ENCODE measurements around the gene PDLIM7. TPM values are rescaled to one million over a fixed set of nuclear protein-coding genes. Genes with fewer than 3 reads are reported as not detected.

Gene PDLIM7
- polyA plus RNA-seq, 1 donor from 2014 or later, result 21.0 TPM

DNA sequence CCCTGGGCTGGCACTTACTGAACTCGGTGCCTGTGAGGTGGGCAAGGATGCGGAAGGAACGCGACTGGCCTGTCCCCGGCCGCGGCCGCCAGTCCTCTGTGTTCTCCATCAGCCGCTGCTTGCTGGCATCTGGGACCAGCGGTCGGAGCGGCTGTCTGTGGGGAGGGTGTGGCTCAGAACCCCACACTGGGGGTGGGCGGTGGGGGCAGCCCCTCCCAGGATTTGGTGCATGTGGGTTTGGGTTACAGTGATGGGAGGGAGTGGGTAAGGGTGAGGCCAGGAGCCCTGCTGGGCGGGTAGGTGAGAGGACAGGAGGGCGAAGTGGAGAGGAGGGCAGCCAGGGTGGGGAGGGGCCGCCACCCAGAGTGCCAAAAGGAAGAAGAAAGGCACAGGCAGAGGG lies 6.4 kb downstream of the PDLIM7 start:
- H3F3A ChIP-seq (ENCODE audit: insufficient read depth, low read length, poor library complexity, severe bottlenecking), result no peaks in the 10 kb centered on the region
- H3K9me3 ChIP-seq (ENCODE audit: low read length), result no peaks in the 10 kb centered on the region
- no peaks in the 10 kb centered on the region for H4K20me1 ChIP-seq (ENCODE audit: insufficient read depth)
- H3K79me2 ChIP-seq (replicated peaks; ENCODE audit: insufficient read depth, low read length), result peaks cover 6% of the 10 kb centered on the region
- no peaks in the 10 kb centered on the region for H3K9me2 ChIP-seq (ENCODE audit: insufficient read depth, low read length)
- H3K4me2 ChIP-seq (ENCODE audit: low read length), result no peak overlapping the region
- H3K9ac ChIP-seq (ENCODE audit: low read length), result no peak overlapping the region
- no peak overlapping the region for H2AFZ ChIP-seq (ENCODE audit: low read depth, low read length)
- no peaks in the 10 kb centered on the region for H3K36me3 ChIP-seq (ENCODE audit: insufficient read depth, low read length)
- TF ChIP-seq MXI1 (conservative IDR thresholded peaks at IDR 0.05; ENCODE audit: poor library complexity, severe bottlenecking) (no peak), EZH2 (IDR thresholded peaks at IDR 0.05; ENCODE audit: borderline replicate concordance, insufficient read depth, low read length, poor library complexity, severe bottlenecking) (no peak), EP300 (conservative IDR thresholded peaks at IDR 0.05; ENCODE audit: poor library complexity, severe bottlenecking) (no peak), SMC3 (conservative IDR thresholded peaks at IDR 0.05; ENCODE audit: poor library complexity) (no peak), TAF1 (IDR thresholded peaks at IDR 0.05; ENCODE audit: low read depth) (no peak), RAD21 (conservative IDR thresholded peaks at IDR 0.05) (no peak), POLR2AphosphoS5 (IDR thresholded peaks at IDR 0.05) (no peak)
- TF ChIP-seq, protein P1, sequence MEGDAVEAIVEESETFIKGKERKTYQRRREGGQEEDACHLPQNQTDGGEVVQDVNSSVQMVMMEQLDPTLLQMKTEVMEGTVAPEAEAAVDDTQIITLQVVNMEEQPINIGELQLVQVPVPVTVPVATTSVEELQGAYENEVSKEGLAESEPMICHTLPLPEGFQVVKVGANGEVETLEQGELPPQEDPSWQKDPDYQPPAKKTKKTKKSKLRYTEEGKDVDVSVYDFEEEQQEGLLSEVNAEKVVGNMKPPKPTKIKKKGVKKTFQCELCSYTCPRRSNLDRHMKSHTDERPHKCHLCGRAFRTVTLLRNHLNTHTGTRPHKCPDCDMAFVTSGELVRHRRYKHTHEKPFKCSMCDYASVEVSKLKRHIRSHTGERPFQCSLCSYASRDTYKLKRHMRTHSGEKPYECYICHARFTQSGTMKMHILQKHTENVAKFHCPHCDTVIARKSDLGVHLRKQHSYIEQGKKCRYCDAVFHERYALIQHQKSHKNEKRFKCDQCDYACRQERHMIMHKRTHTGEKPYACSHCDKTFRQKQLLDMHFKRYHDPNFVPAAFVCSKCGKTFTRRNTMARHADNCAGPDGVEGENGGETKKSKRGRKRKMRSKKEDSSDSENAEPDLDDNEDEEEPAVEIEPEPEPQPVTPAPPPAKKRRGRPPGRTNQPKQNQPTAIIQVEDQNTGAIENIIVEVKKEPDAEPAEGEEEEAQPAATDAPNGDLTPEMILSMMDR (IDR thresholded peaks at IDR 0.05; ENCODE audit: poor library complexity, severe bottlenecking), result no peak
- H3K27me3 ChIP-seq (ENCODE audit: insufficient read depth, low read depth, low read length), result no peaks in the 10 kb centered on the region
- H3K27ac ChIP-seq (ENCODE audit: low read length), result no peak overlapping the region
- no peak overlapping the region for H3K4me3 ChIP-seq (ENCODE audit: low read length)

DNA sequence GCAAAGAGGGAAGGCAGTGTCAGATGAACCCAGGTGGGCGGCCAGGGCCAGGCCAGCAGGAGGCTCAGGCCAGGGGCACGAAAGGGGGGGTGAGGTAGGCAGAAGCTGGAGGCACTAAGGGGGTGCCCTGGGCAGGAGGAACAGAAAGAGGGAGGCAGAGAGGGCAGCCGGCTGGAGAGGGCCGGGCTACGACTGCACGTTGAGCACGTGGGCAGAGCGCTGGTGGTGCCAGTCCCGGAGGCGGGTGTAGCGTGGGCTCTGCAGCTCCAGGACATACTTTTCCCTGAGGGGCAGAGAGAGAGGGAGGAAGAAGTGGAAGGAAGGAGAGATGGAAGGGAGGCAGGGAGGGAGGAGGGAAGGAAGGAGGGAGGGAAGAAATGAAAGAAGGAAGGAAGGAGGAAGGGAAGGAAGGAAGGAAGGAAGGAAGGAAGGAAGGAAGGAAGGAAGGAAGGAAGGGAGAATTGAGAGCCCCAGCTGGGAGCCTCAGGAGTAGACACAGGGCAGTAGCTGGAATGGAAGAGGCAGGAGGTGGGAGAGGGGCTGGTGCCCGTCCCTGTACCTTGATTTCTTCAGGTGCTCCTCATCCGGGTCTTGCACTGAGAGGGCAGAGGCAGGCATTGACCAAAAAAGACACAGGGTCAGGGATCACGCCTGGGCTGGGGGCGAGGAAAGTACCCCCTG lies 7.0 kb downstream of the PDLIM7 start:
- TF ChIP-seq, protein P1 (IDR thresholded peaks at IDR 0.05; ENCODE audit: poor library complexity, severe bottlenecking), result no peak
- TF ChIP-seq MXI1 (conservative IDR thresholded peaks at IDR 0.05; ENCODE audit: poor library complexity, severe bottlenecking), result no peak
- TF ChIP-seq SMC3 (conservative IDR thresholded peaks at IDR 0.05; ENCODE audit: poor library complexity), result no peak
- TF ChIP-seq EZH2 (IDR thresholded peaks at IDR 0.05; ENCODE audit: borderline replicate concordance, insufficient read depth, low read length, poor library complexity, severe bottlenecking), result no peak
- no peak for TF ChIP-seq POLR2AphosphoS5 (IDR thresholded peaks at IDR 0.05)
- no peak for TF ChIP-seq TAF1 (IDR thresholded peaks at IDR 0.05; ENCODE audit: low read depth)
- TF ChIP-seq EP300 (conservative IDR thresholded peaks at IDR 0.05; ENCODE audit: poor library complexity, severe bottlenecking), result no peak
- no peak for TF ChIP-seq RAD21 (conservative IDR thresholded peaks at IDR 0.05)
- TF ChIP-seq, protein P2, sequence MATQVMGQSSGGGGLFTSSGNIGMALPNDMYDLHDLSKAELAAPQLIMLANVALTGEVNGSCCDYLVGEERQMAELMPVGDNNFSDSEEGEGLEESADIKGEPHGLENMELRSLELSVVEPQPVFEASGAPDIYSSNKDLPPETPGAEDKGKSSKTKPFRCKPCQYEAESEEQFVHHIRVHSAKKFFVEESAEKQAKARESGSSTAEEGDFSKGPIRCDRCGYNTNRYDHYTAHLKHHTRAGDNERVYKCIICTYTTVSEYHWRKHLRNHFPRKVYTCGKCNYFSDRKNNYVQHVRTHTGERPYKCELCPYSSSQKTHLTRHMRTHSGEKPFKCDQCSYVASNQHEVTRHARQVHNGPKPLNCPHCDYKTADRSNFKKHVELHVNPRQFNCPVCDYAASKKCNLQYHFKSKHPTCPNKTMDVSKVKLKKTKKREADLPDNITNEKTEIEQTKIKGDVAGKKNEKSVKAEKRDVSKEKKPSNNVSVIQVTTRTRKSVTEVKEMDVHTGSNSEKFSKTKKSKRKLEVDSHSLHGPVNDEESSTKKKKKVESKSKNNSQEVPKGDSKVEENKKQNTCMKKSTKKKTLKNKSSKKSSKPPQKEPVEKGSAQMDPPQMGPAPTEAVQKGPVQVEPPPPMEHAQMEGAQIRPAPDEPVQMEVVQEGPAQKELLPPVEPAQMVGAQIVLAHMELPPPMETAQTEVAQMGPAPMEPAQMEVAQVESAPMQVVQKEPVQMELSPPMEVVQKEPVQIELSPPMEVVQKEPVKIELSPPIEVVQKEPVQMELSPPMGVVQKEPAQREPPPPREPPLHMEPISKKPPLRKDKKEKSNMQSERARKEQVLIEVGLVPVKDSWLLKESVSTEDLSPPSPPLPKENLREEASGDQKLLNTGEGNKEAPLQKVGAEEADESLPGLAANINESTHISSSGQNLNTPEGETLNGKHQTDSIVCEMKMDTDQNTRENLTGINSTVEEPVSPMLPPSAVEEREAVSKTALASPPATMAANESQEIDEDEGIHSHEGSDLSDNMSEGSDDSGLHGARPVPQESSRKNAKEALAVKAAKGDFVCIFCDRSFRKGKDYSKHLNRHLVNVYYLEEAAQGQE (IDR thresholded peaks at IDR 0.05; ENCODE audit: borderline replicate concordance), result no peak
- Histone ChIP-seq H3F3A (ENCODE audit: insufficient read depth, low read length, poor library complexity, severe bottlenecking) (no peaks in the 10 kb centered on the region), H4K20me1 (ENCODE audit: insufficient read depth) (no peaks in the 10 kb centered on the region), H3K27me3 (ENCODE audit: insufficient read depth, low read depth, low read length) (no peaks in the 10 kb centered on the region), H3K9me2 (ENCODE audit: insufficient read depth, low read length) (no peaks in the 10 kb centered on the region), H3K9me3 (ENCODE audit: low read length) (no peaks in the 10 kb centered on the region), H3K27ac (ENCODE audit: low read length) (no peak overlapping the region), H3K36me3 (ENCODE audit: insufficient read depth, low read length) (no peaks in the 10 kb centered on the region), H3K4me2 (ENCODE audit: low read length) (no peak overlapping the region), H3K79me2 (replicated peaks; ENCODE audit: insufficient read depth, low read length) (peaks cover under 1% of the 10 kb centered on the region), H2AFZ (ENCODE audit: low read depth, low read length) (no peak overlapping the region), H3K9ac (ENCODE audit: low read length) (no peak overlapping the region), H3K4me3 (ENCODE audit: low read length) (no peak overlapping the region)

All from neural cell (in vitro differentiated cells).